ENCODE data around the gene HCK.
"Not testable (repeated sequence)": the region's sequence is repeated elsewhere in the genome, so short reads cannot be mapped to it uniquely, and the experiment has no call there.

HCK gene

DNA sequence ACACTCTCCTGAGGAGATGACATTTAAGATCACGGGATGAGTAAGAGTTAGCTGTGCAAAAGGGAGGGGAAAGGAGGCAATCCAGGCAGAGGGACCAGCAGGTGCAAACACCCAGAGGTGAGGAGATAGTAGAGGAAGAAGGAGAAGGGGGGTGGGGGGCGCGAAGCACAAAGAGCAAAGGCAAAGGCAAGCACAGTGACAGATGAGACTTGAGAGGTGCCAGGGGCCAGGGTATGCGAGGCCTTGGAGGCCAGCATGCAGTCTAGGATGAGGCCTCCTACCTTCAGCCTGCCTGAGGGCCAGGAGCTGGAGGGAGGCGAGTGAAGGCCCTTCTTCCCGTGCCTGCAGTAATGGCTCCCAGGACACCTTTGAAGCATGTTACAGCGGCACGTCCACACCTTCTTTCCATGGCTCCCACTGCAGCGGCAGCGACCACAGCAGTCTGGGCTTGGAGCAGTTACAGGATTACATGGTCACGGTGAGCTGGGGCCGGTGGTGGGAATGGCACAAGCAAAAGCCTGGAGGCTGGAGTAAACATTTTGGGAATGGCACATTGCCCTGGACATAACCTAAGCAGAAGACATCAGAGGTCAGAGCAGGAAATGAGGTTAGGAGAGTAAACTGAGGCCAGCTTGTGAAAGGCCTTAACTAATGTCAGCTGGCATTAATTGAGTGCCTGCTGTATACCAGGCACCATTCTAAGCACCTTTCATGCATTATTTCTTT lies 23.2 kb upstream of the HCK start:
- no peak for DNase-seq (ENCODE audit: low read depth in 2 of 3, low spot score in 1 of 3)

DNA sequence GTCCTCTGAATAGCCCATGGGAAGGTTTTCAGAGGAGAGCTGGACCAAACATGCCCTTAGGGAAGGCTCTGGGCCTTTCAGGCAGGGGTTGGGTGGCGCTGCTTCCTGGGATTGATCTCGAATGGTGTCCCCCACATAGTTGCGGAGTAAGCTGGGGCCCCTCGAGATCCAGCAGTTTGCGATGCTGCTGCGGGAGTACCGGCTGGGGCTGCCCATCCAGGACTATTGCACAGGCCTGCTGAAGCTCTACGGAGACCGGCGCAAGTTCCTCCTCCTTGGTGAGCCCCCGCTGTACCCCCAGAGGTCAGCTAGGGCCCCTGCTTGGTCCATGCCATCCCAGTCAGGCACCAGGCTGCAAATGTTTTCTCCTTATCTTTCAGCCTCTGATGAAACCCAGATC lies 22.5 kb upstream of the HCK start:
- no peak for DNase-seq (ENCODE audit: low read depth in 2 of 3, low spot score in 1 of 3)

DNA sequence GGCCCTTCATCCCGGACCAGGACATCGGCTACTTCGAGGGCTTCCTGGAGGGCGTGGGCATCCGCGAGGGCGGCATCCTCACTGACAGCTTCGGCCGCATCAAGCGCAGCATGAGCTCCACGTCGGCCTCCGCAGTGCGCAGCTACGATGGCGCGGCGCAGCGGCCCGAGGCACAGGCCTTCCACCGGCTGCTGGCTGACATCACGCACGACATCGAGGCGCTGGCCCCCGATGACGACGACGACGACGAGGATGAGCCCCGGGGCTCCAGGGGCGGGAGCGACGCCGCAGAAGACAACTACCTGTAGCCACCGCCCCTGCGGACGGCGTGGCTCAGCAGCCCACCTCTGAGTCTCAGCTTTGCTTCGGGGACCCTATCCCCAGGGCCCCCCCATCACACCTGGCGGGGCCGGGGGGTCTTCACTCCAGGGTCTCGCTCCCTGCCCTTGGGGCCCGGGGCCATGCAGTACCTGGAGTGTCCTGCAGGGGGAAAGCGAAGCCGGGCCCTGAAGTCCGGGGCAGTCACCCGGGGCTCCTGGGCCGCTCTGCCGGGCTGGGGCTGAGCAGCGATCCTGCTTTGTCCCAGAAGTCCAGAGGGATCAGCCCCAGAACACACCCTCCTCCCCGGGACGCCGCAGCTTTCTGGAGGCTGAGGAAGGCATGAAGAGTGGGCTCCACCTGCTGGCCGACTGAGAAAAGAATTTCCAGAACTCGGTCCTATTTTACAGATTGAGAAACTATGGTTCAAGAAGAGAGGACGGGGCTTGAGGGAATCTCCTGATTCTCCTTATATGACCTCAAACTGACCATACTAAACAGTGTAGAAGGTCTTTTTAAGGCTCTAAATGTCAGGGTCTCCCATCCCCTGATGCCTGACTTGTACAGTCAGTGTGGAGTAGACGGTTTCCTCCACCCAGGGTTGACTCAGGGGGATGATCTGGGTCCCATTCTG lies 20.8 kb upstream of the HCK start:
- peak in 2 of 3 donors; percentile 39 to 47 for DNase-seq (ENCODE audit: low read depth in 2 of 3, low spot score in 1 of 3)

DNA sequence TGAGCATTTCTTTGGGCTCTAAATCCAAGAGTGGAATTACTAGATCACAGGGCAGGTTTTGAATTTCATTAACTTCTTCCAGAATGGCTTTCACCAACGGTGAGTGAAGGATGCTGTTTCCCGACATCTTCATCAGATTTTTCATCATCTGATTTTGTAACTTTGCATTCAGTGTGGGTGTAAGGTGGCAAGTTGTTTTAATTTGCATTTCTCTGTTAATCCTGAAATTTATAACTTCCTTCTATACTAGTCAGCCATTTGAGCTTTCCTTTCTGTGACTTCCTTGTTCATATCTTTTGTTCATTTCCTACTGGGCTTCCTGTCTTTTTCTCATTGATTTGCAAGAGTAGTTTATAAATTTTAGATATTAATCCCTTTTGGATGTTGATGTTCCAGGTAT lies 18.7 kb upstream of the HCK start:
- no peak for DNase-seq (ENCODE audit: low read depth in 2 of 3, low spot score in 1 of 3)

DNA sequence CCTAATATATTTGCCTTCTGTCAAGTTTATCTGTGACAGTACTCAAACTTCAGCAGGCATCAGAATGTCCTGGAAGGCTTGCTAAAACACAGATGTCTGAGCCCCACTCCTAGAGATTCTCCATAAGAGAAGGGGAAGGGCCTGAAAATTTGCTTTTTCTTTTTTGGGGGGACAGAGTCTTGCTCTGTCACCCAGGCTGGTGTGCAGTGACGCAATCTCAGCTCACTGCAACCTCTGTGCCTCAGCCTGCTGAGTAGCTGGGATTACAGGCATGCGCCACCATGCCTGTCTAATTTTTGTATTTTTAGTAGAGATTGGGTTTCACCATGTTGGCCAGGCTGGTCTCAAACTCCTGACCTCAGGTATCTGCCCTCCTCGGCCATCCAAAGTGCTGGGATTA lies 18.3 kb upstream of the HCK start:
- not testable (repeated sequence) for DNase-seq (ENCODE audit: low read depth in 2 of 3, low spot score in 1 of 3)

DNA sequence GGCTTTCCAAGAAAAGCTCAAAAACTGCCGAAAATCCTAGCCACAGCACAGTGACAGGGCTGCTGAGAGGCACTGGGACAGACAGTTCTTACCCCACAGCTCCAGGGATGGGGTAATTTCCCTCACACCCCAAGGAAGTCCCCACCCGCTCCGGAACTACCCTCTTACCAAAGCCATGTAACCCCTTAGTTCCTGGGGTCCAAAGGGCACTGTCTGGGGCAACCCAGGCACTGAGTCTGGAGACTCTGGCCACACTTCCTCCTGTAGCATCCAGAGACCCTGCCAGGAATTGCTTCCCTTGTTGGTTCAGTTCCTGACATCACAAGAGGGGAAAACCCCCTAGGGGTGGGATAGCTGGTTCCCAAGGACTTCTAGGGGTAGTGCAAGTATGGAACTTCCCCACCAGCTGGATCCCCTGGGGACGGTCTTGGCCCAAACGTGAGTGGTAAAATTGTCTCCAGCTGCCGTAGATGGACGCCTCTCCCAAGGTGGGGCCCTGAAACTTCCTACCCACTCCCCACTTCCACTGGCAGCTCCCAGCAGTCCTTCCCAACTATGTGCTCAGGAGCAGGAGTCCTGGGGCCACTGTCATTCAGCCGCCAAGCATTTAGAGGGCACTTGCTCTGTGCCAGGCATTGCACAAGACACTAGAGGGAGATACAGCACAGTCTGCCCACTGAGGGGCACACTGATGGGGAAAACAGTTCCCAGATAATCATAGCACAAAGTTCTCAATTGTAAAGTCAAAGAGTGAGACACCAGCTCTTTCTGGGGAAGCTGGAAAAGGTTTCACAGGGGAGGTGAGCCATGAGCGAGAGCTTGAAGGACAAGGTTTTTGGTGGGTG lies 17.2 kb upstream of the HCK start:
- DNase-seq (ENCODE audit: low read depth in 2 of 3, low spot score in 1 of 3), result no peak

DNA sequence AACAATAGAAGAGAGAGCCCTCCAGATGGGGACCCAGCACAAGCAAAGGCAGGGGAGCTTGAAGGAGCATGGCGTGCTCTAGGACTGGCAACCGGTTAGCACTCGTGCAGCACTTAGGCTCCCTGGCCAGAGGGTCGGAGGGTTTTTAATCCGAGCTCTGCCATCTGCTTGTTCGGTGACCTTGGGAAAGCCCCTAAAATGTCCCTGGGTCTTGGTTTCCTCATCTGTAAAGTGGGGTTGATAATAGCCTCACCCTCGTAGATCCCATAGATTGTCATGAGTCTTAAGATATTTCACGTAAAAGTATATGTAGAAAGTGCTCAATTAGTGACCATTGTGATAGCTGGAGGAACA lies 16.6 kb upstream of the HCK start:
- DNase-seq (ENCODE audit: low read depth in 2 of 3, low spot score in 1 of 3), result no peak

DNA sequence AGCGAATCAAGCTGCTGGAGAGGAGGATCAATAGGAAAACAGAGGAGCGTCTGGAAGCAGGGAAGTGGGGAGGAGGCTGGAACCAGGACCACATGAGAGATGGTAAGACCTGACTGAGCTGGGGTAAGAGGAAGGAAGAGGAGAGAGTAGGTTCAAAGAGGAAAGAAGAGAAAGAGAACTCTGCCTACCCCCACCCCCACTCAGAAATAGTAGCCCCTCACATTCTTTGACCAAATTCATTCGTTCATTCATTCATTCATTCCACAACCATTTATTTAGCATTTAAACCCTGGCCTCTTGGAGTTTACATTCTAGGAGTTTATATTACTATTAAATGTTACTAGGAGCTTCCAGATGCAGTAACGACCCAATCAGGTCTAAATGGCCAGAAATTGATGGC lies 15.8 kb upstream of the HCK start:
- DNase-seq (ENCODE audit: low read depth in 2 of 3, low spot score in 1 of 3), result no peak

DNA sequence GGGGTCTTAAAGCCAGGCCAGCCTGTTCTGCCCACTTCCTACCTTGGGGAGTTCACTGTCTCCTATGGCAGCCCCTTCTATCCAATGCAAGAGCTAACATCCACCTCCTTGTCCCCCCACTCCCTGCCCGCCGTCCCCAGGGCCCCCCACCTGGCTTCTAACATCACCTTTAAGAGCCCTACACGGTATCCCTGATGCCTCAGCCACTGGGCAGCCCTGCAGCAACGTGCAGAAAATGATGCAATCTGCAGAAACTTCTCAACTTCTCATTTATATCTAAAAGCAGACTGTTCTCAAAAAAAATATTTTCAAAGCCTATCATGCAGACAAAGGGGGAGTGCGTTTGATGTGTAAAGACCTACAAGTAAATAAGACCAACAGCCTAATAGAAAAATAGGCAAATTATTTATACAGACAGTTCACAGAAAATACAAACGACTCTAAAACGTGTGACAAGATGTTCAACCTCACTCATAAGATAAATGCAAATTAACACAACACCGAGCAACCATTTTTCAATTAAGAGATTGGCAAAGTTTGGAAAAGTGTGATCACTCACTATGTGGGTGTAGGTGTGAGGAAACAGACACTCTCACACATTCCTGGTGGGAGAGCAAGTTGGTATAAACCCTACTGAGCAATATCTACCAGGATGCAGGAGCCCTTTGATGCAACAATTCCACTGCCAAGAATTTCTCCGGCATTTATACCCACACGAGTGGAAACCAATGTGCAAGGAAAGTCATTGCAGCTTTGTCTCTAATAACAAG lies 15.1 kb upstream of the HCK start:
- no peak for DNase-seq (ENCODE audit: low read depth in 2 of 3, low spot score in 1 of 3)

DNA sequence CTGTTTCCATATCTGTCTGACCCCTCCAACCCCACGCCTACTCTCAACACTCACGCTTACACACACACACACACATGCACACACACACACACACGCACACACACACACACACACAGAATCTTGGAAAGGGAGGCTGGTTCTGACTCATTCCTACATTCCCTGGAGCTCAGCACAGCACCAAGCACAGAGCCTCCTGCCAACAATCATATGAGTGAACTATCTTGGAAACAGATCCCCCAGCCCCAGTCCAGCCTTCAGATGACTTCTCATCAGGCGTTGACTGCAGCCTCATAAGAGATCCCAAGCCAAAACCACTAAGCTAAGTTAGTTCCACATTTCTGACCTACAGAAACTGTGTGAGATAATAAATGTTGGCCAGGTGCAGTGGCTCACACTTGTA lies 14.1 kb upstream of the HCK start:
- no peak for DNase-seq (ENCODE audit: low read depth in 2 of 3, low spot score in 1 of 3)

DNA sequence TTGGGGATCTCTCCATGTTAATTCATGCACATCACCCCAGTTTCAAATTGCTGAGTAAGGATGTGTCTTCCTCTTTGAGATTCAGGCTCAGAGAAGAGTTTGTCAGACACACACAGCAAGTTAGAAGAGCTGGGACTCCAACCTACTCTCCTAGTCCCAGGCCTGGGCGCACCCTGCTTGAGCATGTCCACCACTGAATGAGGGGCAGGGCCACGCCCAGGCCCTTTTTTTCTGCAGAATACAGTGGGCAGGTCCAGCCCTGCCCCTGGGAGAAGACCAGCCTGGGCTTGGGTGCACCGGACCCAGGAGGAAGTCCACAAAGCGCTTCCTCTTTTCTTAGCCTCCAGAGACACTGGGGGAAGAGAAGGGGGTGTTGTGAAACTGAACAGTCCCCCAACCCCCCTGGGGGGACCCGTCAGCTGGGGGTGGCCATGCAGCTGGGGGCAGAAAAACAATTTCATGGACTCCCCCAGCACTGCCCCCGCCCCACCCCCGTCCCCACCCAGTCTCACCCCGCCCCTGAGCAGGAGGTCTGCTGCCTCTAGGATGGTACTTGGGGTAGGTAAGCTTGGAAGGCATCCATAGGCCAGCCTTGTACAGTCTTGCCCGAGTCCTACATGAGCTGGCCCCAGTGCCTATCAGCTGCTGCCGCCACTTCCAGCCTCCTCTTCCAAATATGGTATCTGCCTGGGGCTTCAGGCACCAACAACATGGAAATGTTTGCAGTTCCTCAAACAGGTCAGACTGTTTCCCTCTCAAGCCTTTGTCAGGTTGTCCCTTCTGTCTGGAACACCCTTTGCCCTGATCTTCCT lies 11.7 kb upstream of the HCK start:
- DNase-seq (ENCODE audit: low read depth in 2 of 3, low spot score in 1 of 3), result no peak

DNA sequence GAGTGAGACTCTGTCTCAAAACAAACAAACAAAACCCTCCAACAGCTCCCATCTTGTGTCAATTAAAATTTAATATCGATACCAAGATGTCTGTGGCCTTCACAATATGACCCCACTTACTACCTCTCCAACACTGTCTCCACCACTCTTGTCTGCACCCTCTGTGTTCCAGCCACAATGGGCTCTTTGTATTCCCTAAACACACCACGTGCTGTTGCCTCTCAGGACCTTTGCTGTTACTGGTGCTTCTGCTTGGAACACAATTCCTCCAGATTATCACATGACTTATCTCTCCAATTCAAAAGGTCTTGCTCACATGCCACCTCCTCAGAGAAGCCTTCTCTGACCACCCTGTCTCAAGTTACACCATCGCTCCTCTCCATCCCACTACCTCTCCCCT lies 6.0 kb upstream of the HCK start:
- no peak for DNase-seq (ENCODE audit: low read depth in 2 of 3, low spot score in 1 of 3)

DNA sequence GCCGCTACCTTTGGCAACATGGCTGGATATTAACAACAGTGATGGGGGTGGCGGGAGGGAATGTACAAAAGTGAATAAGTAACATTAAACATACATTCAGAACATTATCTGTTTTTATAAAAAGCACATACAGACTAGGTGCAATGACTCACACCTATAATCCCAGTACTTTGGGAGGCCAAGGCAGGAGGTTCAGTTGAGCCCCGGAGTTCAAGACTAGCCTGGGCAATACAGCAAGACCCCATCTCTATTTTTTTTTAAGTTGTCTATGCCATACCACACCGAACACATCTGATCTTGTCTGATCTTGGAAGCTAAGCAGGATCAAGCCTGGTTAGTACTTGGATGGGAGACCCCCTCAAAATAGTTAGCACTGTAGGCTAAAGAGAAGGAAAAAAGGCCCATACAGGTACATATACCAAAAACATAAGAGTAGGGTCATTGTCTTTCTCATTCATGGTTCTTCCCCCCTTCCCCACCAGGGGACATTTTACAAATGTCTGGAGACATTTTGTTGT lies 1.7 kb upstream of the HCK start:
- no peak for DNase-seq (ENCODE audit: low read depth in 2 of 3, low spot score in 1 of 3)

DNA sequence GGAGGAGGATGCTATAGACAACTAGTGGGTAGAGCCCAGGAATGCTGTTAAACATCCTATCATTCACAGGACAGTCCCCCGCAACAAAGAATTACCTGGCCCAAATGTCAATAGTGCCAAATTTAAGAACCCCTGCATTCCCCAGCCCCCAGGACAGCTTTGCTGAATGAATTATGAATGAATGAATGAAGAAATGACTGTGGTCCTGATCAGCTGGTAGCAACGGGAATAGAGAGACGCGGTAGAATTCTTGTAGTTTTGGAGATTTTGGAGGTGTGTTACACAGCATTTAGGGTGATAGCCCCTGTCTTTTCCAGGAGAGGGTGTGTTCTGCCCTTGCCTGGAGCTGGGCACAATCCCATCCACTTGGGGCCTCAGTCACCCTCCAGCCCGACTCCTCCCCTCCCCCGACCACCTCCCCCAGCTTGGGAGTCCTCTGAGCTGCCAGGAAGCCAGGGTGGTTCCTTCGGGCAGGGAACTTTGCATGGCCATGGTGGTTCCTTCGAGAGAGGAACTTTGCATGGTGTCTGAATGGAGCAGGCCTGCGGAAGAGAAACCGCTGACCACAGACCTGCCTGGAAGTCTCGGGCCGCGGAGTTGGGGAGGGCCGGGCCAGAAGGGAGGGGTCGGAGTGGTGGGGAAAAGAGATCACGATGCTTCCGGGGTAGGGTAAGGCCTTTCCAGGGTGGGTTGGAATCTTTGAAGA lies 1.0 kb upstream of the HCK start:
- no peak for DNase-seq (ENCODE audit: low read depth in 2 of 3, low spot score in 1 of 3)

DNA sequence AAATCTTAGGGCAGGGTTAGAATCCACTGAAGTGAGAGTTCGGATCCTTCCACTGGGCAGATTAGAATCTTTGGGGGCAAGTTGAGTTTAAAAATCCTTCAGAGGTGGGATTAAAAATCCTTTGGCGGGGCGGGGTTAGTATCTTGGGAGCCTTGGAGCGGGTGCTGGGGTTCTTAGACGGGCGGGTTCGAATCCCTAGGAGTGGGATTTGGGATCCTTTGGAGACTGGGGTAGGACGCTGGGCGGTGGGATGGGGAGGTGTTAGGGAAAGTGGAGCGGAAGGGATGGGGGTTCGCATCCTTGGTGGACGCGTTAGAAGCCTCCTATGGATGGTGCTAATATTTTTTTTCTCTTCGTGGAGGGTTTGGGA lies 337 bp upstream of the HCK start:
- DNase-seq (ENCODE audit: low read depth in 2 of 3, low spot score in 1 of 3), result no peak

DNA sequence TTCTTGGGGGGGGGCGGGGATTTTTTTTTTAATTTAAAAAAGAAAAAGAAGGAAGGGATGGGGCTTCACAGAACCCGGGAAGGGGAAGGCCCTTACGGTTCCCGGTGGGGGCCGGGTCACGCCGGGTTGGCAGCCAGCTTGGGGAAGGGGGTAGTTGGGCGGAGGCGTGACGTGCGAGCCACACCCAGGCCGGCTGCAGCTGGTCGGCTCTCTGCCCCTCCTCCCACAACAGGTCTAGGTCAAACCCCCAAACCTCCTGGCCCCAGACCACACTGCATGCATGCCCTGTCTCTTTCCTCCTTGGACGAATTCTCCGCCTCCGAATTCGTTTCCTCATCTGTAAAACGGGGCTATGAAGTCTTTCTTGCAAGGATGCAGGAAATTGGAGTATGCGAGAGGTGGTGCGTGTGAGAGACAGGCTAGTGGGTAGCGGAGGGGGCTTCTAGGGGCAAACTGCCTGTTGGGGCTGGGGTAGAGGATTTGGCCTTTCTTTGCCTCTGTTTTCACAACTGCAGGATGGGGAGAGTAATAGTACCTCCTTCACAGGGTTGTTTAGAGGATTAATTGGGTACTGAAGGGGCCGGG lies 828 bp downstream of the HCK start:
- no peak for DNase-seq (ENCODE audit: low read depth in 2 of 3, low spot score in 1 of 3)

DNA sequence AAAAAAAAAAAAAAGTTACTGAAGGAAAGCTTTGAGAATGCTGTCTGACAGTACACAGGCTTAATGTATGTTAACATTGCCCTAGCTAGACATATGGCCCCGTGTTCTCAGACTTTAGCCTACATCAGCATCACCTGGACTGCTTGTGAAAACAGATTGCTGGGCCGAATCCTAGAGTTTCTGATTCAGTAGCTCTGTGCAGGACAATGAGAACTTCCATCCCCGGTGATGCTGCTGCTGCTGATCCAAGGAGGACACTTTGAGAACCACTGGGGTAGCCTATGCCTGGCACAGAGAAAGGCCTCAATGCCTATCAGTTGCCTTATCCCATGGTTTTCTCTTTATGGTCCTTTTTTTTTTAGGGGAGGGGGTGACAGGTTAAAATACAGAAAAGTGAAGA lies 1.6 kb downstream of the HCK start:
- DNase-seq (ENCODE audit: low read depth in 2 of 3, low spot score in 1 of 3), result no peak

DNA sequence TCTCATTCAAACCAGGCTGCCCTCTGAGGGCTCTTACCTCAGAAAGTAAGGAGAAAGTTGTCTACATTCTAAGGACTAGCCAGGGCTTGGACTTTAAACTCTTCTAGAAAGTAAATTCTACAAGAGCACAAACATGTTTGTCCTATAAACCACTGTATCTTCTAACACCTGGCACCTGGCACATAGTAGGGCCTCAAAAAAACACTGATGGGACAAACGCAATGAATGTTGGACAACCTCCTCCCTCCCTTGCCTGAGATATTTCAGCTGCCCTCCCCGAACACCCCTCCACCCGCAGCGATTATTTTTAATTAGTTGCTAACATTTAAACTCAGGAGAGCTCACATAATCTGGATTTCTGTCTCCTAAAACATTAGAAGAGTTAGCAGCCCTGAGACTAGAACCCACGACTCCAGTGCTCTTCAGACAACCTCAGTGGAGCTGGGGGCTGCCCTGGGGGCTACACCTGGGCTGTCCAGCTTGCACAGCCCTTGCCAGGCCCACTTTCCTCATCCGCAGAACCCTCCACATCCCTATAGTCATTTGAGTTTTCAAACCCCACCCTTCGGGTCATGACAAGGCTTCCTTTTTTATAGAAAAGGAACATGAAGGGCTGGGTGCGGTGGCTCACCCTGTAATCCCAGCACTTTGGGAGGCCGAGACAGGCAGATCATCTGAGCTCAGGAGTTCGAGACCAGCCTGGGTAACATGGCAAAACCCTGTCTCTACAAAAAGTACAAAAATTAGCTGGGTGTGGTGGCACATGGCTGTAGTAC lies 4.9 kb downstream of the HCK start:
- no peak for DNase-seq (ENCODE audit: low read depth in 2 of 3, low spot score in 1 of 3)

All from stimulated activated CD4-positive, alpha-beta T cell treated with anti-CD3 and anti-CD28 coated beads, Interleukin-12 subunit alpha, Interleukin-12 subunit beta, amount 100 ng/mL, for 48 hours (primary cell).